HG03457 (cell line): ENCODE data around the gene AP4E1.
"Not testable (repeated sequence)": the region's sequence is repeated elsewhere in the genome, so short reads cannot be mapped to it uniquely, and the experiment has no call there.

ENCODE experiments used
- ATAC-seq: cut with Tn5 transposase; IDR thresholded peaks from one replicate; pipeline ENCODE4 v1.9.1; 2021; ENCODE audit warnings: moderate number of reproducible peaks; ENCODE audit not compliant: unreplicated experiment

The AP4E1 gene

DNA sequence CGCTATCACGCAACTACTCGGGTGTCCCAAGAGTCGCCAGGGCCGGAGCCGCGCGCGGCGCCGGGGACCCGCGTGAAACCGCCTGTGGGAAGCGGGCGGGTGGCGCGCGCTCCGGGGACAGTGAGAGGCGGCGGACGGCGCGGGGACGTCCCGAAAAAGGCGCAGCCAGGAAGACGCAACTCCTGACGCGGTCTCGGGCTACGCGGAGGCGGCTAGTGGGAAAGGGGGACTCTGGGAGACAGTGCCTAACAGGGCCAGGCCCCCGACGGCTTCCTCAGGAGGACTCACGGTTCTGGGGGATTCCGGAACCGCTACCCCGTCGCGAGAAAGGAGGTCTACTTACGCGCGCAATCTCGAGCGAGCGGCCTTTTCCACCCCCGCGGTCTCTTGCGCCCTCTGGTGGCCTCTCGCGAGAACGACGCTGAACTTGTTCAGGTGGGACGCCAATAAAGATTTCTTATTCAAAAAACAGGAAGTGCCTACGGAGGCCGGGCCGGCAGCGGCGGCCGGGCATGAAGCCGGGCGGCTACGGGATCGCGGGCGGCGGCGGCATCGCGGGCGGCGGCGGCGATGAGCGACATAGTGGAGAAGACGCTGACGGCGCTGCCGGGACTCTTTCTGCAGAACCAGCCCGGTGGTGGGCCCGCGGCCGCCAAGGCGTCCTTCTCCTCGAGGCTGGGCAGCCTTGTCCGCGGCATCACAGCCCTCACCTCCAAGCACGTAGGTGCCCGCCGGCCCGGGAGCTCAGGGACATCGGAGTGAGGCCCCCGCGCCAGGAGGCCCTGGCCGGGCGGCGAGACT is at the start of gene AP4E1:
Gene AP4E1, plus strand, starts transcription at position 475 of the 801 bp plus-strand sequence. Its CDS starts 96 bp downstream, at position 571.
- ATAC-seq, result peak; percentile 37

GRCh38 chr15:50860824-50861223 is 47.7 kb upstream of the AP4E1 start:
- ATAC-seq, result no peak

DNA sequence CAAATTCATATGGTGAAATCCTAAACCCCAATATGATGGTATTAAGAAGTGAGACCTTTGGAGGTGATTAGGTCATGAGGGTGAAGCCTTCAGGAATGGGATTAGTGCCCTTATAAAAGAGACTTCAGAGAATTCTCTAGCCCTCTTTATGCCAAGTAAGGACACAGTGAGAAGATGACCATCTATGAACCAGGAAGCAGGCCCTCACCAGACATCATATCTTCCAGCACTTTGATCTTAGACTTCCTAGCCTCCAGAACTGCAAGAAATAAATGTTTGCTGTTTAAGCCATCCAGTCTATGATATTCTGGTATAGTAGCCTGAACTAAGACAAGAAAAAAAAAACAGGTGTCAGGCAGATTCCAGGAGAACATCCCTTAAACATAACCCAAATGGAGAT is 45.9 kb upstream of the AP4E1 start:
- ATAC-seq, result no peak

DNA sequence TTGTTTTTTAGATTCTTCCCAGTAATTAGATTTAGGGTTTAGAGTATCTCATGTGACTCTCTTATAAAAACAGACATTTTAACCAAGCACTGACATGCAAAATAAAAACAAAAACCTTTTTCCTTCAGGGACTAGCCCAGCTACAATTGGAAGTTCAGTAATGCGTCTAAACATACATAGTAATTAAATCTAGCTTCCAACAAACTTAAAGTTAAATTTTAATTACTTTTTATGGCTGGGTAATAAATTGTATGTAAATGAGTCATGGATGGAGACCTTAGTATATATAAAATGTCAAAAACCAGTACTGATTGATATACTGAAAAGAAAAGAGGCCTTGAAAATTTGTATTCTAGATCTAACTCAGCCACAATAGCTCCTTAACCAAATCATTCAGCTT is 43.6 kb upstream of the AP4E1 start:
- ATAC-seq, result no peak

- no peak for ATAC-seq
Observed at GRCh38 chr15:50865515-50866353, 42.7 kb upstream of the AP4E1 start.

DNA sequence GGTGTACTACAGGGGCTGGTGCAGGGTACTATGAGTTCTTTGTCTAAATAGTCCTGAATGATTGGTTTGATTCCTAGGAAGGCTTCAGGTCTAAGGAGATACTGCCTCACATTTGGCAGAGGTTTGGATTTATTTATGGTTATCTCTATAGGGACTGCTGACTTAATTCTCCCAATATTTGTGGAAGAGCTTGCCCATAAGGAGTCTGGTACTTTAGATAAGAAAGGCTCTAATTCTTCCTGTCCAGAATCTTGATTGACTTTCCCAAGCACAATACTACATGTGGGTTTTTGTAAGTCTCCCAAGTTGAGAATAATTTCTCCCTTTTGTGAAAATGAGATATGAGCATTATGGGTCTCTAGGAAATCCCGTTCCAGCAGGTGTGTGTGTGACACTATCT is 36.7 kb upstream of the AP4E1 start:
- ATAC-seq, result no peak

DNA sequence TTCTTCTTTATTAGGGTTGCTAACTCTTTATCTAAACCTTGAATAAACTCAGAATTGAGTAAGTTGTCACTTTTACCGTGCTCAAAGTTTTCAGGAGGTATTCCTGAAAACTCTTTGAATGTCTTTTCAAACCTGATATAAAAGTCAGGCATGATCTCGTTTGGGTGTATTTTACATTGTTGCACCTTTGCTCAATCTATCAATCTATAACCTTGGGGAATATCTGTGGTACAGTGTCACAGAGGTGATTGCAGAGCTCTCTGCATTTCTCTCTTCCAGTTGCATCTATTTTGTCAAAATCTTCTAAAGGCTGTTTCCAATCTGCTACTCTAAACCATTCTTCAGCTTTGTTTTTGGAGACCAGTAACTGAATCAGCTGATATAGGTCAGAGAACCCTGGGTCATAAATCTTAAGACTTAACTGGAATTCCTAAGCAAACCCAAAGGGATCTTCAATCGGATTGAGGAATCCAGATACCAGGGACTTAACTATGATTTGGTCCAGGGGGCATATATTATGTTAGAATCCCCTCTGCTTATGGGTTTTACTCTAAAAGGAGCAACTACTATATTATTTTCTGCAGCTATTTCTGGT is 35.6 kb upstream of the AP4E1 start:
- ATAC-seq, result no peak

DNA sequence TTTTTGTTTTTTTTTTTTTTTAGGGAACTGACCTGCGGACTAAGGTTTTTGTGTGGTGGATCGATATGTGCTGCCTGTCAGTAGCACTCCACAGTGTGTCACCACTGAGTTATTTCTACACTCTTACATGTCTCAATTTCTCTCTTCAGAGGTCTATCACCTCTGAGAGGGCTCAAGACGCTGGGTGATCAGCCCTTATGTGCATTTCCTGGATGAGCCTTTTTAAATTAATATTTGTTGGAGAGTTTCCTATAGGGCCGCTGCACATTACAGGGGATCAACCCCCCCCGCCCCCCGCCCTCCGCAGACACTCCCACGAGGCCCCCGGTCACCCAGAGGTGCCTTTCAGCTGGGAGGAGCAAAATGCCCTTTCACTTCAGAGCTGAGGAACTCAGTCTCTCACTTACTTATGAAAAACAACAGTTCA is 34.5 kb upstream of the AP4E1 start:
- ATAC-seq, result no peak

GRCh38 chr15:50875238-50875637 is 33.2 kb upstream of the AP4E1 start:
- ATAC-seq, result not testable (repeated sequence)

DNA sequence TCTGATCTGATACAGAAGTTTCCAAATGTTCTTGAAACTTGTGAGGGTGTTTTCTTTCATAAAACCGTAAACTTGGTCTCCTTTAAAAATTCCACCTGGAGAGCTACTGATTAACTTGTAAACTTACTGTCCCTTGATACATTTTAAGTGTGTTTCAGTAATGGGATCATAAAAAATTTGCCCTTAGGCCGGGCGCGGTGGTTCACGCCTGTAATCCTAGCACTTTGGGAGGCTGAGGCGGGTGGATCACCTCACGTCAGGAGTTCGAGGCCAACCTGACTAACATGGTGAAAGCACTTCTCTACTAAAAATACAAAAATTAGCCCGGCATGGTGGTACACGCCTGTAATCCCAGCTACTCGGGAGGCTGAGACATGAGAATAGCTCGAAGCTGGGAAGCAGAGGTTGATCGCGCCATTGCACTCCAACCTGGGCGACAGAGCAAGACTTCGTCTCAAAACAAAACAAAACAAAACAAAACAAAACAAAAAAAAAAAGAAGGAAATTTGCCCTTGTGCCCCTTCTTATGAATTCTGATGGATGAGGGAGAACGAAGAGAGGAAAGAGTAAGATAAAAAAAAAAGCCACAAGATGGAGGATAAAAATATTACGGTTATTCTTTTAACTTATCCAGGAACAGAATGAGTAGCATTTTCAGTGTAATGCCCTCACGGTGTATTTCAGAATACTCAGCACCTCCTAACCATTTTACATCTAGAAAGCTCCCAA is 32.1 kb upstream of the AP4E1 start:
- ATAC-seq, result no peak

DNA sequence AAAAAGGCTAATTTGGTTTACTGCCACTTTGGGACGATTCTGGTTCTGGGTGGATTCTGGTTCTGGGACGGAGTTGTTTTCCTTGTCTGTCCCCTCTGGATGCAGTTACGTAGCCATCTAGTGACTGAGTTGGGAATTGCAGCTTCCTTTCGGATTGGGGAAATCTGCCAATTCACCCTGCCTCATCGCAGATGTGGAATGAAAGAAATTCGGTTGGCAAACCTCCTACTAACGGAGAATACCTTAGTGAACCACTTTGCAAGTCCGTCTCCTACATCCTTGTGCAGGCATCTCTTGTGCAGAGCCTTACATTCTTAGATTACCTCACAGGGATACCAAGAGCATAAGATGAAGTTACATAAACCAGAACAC is 31.5 kb upstream of the AP4E1 start:
- no peak for ATAC-seq

DNA sequence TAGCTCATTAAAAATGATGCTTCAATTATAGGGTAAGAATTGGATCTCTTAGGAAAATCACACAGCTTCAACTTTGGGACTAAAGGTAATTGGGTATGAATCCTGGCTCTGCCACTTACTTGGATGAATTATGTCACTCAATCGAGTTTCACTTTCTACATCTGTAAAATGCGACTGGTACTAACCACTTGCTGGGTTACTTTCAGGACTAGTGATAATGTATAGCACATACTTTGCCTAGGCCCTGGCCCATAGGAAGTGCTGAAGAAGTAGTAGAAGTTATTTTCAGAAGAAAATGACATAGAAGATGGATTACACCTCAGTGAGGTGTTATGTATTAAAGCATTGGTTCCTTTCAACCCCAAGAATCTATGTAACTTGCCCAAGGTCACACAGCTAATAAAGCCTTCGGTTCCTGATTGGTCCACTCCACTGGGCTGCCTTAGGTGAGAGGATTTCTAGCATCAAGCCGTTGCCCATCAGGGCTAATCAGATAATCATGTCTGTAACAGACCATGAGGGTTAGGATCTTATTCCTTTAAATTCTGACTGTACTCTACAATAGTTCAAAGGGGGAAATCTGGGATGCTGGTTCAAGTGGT is 29.4 kb upstream of the AP4E1 start:
- ATAC-seq, result peak; percentile 55

DNA sequence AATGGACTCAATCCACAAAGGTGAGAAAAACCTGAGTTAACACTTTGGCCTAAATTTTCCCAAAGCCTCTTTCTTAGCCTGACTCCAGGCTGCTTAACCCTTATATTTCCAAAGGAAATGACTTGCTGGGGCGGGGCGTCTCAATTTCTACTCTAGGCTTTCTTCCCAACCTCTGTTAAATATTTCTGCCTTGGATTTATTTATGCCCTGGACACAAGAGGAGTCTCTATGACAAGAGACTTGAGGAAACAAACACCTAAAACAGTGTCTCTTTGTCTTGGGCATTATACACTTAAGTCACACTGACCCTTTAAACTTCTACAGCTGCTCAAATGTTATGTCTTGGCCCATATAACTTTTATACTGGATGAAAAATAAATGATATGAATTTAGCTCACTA is 28.3 kb upstream of the AP4E1 start:
- no peak for ATAC-seq

DNA sequence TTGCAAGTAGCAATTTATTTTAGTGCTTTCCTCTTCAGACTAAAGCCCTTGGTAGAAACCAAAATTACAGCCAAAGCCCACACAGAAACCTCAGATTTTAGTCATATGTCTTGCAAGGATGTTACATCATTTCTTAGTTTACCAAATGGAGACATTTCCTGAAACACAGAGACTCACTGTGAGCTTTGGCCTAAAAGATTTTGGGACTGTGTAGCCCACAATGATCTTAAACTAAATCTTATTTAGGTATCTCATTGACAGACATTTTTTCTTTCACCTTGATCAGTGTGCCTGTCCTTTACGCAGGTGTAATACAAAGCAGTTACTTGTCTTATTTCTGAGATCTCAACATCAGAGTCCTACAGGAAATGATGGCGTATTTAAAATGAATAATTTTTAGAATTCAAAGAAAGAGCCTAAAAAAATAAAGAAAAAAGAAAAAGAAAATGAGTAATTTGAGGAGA is 27.8 kb upstream of the AP4E1 start:
- ATAC-seq, result no peak

DNA sequence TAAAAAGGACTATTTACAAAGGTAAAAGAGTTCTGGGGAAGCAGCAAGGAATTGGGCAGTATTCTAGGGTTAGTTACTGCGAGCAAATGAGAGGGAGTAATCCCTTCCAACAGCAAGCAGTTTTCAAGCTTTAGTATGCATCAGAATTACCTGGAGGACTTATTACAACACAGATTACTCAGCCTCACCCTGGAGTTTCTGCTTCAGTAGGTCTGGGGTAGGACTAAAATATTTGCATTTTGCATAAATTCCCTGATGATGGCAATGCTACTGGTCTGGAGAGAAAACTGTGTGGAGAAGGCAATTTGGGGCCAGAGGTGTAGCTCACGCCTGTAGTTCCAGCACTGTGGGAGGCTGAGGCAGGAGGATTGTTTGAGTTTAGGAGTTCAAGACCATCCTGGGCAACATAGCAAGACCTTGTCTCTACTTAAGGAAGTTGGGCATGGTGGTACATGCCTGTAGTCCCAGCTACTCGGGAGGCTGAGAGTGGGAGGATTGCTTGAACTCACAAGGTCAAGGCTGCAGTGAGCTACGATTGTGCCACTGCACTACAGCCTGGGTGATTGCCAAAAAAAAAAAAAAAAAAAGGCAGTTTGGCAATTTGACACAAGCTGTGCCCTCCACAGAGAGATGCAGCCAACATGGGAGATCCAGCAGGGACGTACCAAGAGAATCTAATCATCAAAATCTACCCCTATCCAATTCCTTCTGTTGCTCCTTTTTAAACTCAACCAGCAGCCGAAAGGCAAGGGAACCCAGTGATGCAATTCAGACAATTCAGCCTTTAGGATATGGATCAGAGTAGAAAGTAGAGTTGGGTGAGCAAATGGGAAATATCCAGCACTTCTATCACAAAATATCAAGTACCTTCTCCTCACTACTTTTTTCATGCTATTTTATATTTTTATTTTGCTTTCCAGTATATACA is 27.1 kb upstream of the AP4E1 start:
- no peak for ATAC-seq

- ATAC-seq, result no peak
Observed at GRCh38 chr15:50883903-50884302, 24.6 kb upstream of the AP4E1 start.

GRCh38 chr15:50884540-50884939 is 23.9 kb upstream of the AP4E1 start:
- ATAC-seq, result no peak

- ATAC-seq, result no peak
Observed at GRCh38 chr15:50886139-50886467, 22.4 kb upstream of the AP4E1 start.

DNA sequence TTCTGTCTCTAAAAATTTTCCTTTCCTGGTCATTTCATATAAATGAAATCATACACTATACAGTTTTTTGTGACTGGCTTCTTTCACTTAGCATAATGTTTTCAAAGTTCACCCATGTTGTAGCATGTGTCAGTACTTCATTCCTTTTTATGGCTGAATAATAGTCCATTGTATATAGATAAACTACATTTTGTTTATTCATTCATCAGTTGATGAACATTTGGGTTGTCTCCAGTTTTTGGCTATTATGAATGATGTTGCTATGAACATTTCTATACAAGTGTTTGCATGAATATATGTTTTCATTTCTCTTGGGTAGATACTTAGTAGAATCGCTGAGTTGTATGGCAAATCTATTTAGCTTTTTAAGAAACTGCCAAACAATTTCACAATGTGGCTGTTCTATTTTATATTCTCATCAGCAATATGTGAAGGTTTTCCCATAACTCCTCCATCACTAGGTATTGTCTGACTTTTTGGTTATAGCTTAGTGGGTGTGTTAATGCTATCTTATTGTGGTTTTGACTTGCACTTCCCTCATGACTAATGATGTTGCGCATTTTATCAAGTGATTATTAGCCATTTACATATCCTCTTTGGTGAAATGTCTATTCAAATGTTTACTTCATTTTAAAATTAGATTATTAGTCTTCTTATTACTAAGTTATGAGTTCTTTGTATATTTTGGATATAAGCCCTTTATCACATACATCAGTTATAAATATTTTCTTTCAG is 21.7 kb upstream of the AP4E1 start:
- no peak for ATAC-seq
